RPMI7951 (cell line): Measurements from ENCODE around the gene PCK2. TPM values are rescaled to one million over a fixed set of nuclear protein-coding genes. Genes with fewer than 3 reads are reported as not detected.

Experiments
- DNase-seq: peaks from one replicate; pipeline ENCODE4 v3.0.0-alpha.2; 2012; ENCODE audit warnings: low read depth
- total RNA-seq: library from RNA; depleted of rRNA; stranded (reverse); fragments of >200 nt; shearing (Covaris generic); gene quantifications from 2 replicates; pipeline ENCODE4 v1.2.3, GENCODE V29; 2014; rRNA removed

PCK2 gene
- total RNA-seq, 1 experiment from 2014 or later, result 12.3 TPM

GRCh38 chr14:24151404-24152080 lies 57.4 kb downstream of the PCK2 start:
- DNase-seq, result no peak

Other genes with a start within 250 kb of the PCK2 start
- 25.1 and 48.0 TPM in 2 replicates for gene DHRS4, start 140.5 kb upstream of the PCK2 start, total RNA-seq
- 15.9 and 16.5 TPM in 2 replicates for gene DHRS4L2, start 105.4 kb upstream of the PCK2 start, total RNA-seq
- under 0.01 and 0.12 TPM in 2 replicates for gene CARMIL3, start 42.3 kb upstream of the PCK2 start, total RNA-seq
- not detected in 2 replicates for gene CPNE6, start 22.7 kb upstream of the PCK2 start, total RNA-seq
- 42.9 and 57.1 TPM in 2 replicates for gene DCAF11, start 20.5 kb downstream of the PCK2 start, total RNA-seq
- gene NRL, start 20.6 kb downstream of the PCK2 start, total RNA-seq, result 0.60 and 1.5 TPM in 2 replicates
- gene FITM1, start 36.3 kb downstream of the PCK2 start, total RNA-seq, result 0.20 TPM in 1 of 2 replicates, not detected in the other
- 294 and 310 TPM in 2 replicates for gene PSME1, start 41.9 kb downstream of the PCK2 start, total RNA-seq
- 25.8 and 32.6 TPM in 2 replicates for gene EMC9, start 47.3 kb downstream of the PCK2 start, total RNA-seq
- 237 and 262 TPM in 2 replicates for gene PSME2, start 52.3 kb downstream of the PCK2 start, total RNA-seq
- 28.5 and 37.8 TPM in 2 replicates for gene RNF31, start 53.2 kb downstream of the PCK2 start, total RNA-seq
- gene IRF9, start 67.0 kb downstream of the PCK2 start, total RNA-seq, result 39.3 and 54.4 TPM in 2 replicates
- 0.39 and 1.1 TPM in 2 replicates for gene REC8, start 77.8 kb downstream of the PCK2 start, total RNA-seq
- 22.9 and 30.9 TPM in 2 replicates for gene IPO4, start 94.5 kb downstream of the PCK2 start, total RNA-seq
- 52.5 and 69.2 TPM in 2 replicates for gene TM9SF1, start 101.1 kb downstream of the PCK2 start, total RNA-seq
- not detected in 2 replicates for gene TSSK4, start 111.4 kb downstream of the PCK2 start, total RNA-seq
- gene CHMP4A, start 119.2 kb downstream of the PCK2 start, total RNA-seq, result 13.5 and 39.7 TPM in 2 replicates
- 23.3 and 26.2 TPM in 2 replicates for gene MDP1, start 121.8 kb downstream of the PCK2 start, total RNA-seq
- gene NEDD8, start 138.1 kb downstream of the PCK2 start, total RNA-seq, result 306 and 349 TPM in 2 replicates
- gene GMPR2, start 138.6 kb downstream of the PCK2 start, total RNA-seq, result 51.2 and 52.9 TPM in 2 replicates
- 39.5 and 42.9 TPM in 2 replicates for gene TINF2, start 148.3 kb downstream of the PCK2 start, total RNA-seq
- gene TGM1, start 168.9 kb downstream of the PCK2 start, total RNA-seq, result 0.60 and 0.78 TPM in 2 replicates
- 15.8 and 20.2 TPM in 2 replicates for gene RABGGTA, start 177.3 kb downstream of the PCK2 start, total RNA-seq
- 12.6 and 15.6 TPM in 2 replicates for gene DHRS1, start 205.5 kb downstream of the PCK2 start, total RNA-seq
- 10.7 and 10.8 TPM in 2 replicates for gene NOP9, start 205.5 kb downstream of the PCK2 start, total RNA-seq
- not detected in 2 replicates for gene CIDEB, start 213.7 kb downstream of the PCK2 start, total RNA-seq
- gene LTB4R2, start 215.8 kb downstream of the PCK2 start, total RNA-seq, result 0.72 and 0.88 TPM in 2 replicates
- gene LTB4R, start 217.2 kb downstream of the PCK2 start, total RNA-seq, result 0.48 and 0.59 TPM in 2 replicates
- not detected in 2 replicates for gene ADCY4, start 240.8 kb downstream of the PCK2 start, total RNA-seq
- gene RIPK3, start 245.7 kb downstream of the PCK2 start, total RNA-seq, result 0.60 and 1.3 TPM in 2 replicates